ENCODE measurements around the gene SOCS6. TPM values are rescaled to one million over a fixed set of nuclear protein-coding genes. Genes with fewer than 3 reads are reported as not detected.

Gene SOCS6
- total RNA-seq, 4 donors from 2014 or later, result 21.5 to 25.3 (median 23.6) TPM

- TF ChIP-seq CTCF (IDR thresholded peaks at IDR 0.05) (no peak), POLR2A (IDR thresholded peaks at IDR 0.05) (no peak), EP300 (IDR thresholded peaks at IDR 0.05) (no peak), POLR2AphosphoS5 (IDR thresholded peaks at IDR 0.05) (no peak)
- no peak overlapping the region for H3K4me3 ChIP-seq
- H3K36me3 ChIP-seq, result no peaks in the 10 kb centered on the region
- no peaks in the 10 kb centered on the region for H3K9me3 ChIP-seq
- 97 to 100% methylated on average over 2 of the region's 2 CpGs for WGBS, 2 donors (ENCODE audit: low coverage in 1 of 2)
- H3K4me1 ChIP-seq, result no peaks in the 10 kb centered on the region
- no peaks in the 10 kb centered on the region for H3K27me3 ChIP-seq
- ATAC-seq, result no peak
- no peak overlapping the region for H3K27ac ChIP-seq
Measured at GRCh38 chr18:70279470-70279869, 9.4 kb upstream of the SOCS6 start.

DNA sequence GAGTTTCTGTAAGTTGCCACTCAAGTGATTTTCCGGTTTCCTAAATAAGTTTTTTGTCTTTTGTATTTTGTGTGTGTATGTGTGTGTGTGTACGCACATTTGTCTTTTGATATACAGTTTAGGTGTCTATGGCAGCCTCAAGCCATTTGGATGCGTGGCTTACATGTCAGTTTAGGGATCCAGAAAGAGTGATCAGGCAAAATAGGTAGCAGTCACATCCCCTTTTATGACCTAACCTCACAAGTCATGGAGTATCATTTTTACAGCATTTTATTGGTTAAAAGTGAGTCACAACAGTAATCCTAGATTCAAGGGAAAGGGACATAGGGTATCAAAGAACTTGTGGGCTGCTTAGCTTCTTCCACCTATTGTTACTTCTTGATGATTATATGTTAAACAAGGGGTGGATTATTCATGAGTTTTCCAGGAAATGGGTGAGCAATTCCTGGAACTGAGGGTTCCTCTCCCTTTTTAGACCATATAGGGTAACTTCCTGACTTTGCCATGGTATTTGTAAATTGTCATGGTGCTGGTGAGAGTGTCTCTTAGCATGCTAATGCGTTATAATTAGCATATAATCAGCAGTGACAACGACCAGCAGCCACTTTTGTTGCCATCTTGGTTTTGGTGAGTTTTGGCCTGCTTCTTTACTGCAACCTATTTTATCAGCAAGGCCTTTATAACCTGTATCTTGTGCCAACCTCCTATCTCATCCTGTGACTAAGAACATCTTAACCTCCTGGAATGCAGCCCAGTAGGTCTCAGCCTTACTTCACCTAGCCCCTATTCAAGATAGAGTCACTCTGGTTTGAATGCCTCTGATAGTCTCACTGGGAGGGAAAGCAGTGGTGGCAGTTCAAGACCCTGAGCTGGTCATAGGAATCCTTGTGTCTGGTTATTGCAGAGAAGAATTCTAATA, 8.6 kb upstream of the SOCS6 start:
- Histone ChIP-seq H3K4me3 (no peak overlapping the region), H3K27ac (no peak overlapping the region), H3K4me1 (no peaks in the 10 kb centered on the region), H3K27me3 (no peaks in the 10 kb centered on the region), H3K36me3 (no peaks in the 10 kb centered on the region), H3K9me3 (no peaks in the 10 kb centered on the region)
- no peak for ATAC-seq
- TF ChIP-seq POLR2AphosphoS5 (IDR thresholded peaks at IDR 0.05) (no peak), CTCF (IDR thresholded peaks at IDR 0.05) (no peak), POLR2A (IDR thresholded peaks at IDR 0.05) (no peak), EP300 (IDR thresholded peaks at IDR 0.05) (no peak)
- 71 to 100% methylated on average over 3 to 5 of the region's 5 CpGs for WGBS, 2 donors (ENCODE audit: low coverage in 1 of 2)

DNA sequence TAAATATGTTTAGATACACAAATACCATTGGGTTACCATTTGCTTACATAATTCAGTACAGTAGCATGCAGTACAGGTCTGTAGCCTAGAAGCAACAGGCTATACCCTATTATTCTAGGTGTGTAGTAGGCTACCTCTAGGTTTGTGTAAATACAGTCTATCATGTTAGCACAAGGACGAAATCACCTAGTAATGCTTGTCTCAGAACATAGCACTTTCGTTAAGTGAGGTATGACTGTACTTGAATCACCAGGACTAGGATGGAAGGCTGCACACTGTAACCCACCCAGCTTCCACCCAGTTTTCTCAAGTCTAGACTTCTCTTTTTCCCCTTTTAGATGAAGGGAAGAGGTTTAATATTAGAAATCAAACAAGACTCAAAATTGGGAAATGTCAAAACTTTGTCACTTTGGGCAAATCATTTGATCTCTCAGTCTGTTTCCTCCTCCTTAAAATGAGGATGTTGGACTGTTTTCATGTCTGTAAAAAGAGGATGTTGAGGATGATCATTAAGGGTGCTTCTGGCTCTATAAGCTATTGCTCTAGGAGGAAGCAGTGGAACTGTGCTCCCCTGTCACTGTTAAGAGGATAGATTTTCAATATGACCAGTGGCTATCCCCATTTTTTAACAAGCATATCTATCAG, 3.7 kb upstream of the SOCS6 start:
- no peaks in the 10 kb centered on the region for H3K36me3 ChIP-seq
- WGBS, 2 donors (ENCODE audit: low coverage in 1 of 2), result 69 to 80% methylated on average over 1 to 2 of the region's 2 CpGs
- H3K4me1 ChIP-seq, result peaks cover 0 to 8% (median 0%) of the 10 kb centered on the region in 3 donors
- H3K4me3 ChIP-seq, result no peak overlapping the region
- no peaks in the 10 kb centered on the region for H3K27me3 ChIP-seq
- no peaks in the 10 kb centered on the region for H3K9me3 ChIP-seq
- H3K27ac ChIP-seq, result no peak overlapping the region
- ATAC-seq, result no peak
- TF ChIP-seq EP300 (IDR thresholded peaks at IDR 0.05) (no peak), POLR2A (IDR thresholded peaks at IDR 0.05) (no peak), POLR2AphosphoS5 (IDR thresholded peaks at IDR 0.05) (no peak), CTCF (IDR thresholded peaks at IDR 0.05) (no peak)

DNA sequence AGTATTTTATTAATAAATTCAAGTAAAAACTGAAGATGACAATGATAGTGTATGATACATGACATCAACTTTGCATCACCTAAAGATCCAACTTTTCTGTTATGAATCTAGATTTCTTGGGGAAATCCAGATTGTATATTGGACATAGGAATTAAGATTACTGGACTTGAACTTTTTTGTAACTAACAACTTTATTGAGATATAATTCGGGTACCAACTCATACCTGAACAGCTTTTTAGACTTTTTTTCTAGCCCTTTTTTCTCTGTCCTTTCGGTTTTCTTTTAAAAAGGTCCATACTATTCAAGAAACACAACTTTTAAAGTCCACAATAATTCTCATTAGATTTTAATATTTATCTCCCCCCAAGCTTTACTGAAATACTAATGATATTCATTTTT, 1.1 kb upstream of the SOCS6 start:
- Histone ChIP-seq H3K4me1 (peaks cover 8 to 34% (median 9%) of the 10 kb centered on the region in 3 donors), H3K27ac (no peak overlapping the region), H3K9me3 (no peaks in the 10 kb centered on the region), H3K36me3 (no peaks in the 10 kb centered on the region), H3K27me3 (no peaks in the 10 kb centered on the region), H3K4me3 (peak overlapping the region in 1 of 2 donors; percentile 87)
- WGBS, 2 donors (ENCODE audit: low coverage in 1 of 2), result 80 to 94% methylated on average over 2 of the region's 2 CpGs
- no peak for ATAC-seq
- TF ChIP-seq POLR2AphosphoS5 (IDR thresholded peaks at IDR 0.05) (no peak), EP300 (IDR thresholded peaks at IDR 0.05) (no peak), CTCF (IDR thresholded peaks at IDR 0.05) (no peak), POLR2A (IDR thresholded peaks at IDR 0.05) (no peak)

All from gastroesophageal sphincter (tissue), 4 donors.